ENCODE measurements around the gene KANK4.

- TF ChIP-seq CTCF (IDR thresholded peaks at IDR 0.05 in 4 of 5, conservative IDR thresholded peaks at IDR 0.05 in 1 of 5) (no peak), POLR2A (IDR thresholded peaks at IDR 0.05) (no peak)
Observed at GRCh38 chr1:62327360-62328055, 8.3 kb upstream of the KANK4 start.

All from gastrocnemius medialis (tissue), 4 donors.